ENCODE results near the gene CRYM. TPM values are rescaled to one million over a fixed set of nuclear protein-coding genes. Genes with fewer than 3 reads are reported as not detected.

Gene CRYM
- total and polyA plus RNA-seq, 10 of the 15 experiments (the other 5 are each of a cell fraction or from before 2014, with no cell fraction given) = 0.30 to 6.1 (median 3.9) TPM

DNA sequence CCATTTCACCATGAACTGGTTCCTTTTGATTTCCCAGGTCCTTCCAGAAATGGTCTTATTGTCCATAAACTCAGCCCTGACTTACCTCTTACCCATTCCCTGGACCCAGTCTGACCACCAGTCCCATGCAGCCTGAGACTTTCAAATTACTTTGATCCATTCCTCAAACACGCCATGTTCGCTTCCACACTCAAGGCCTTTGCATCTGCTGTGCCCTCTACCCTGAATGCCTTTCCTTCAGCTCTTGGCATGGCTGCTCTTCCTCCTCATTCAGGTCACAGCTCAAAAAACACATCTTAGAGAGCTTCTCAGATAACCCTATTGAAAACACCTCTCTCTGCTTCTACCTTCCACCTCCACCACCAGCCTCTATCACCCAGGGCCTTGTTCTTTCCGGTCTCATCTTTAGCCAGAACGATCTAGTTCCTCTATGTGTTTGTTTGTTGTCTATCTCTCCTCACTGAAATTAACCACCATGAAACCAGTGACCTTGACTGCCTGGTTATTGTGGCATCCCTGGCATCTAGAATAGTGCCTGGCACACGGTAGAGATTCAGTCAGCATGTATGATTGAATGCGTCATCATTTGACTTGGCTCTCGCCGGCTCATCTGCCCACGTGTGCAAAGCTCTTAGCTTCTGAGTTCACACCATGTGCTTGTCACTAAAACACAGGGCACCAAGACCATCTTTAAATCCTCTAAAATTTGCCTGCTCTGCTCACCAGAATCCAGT is 12.8 kb downstream of the CRYM start:
- no peak for FAIRE-seq

DNA sequence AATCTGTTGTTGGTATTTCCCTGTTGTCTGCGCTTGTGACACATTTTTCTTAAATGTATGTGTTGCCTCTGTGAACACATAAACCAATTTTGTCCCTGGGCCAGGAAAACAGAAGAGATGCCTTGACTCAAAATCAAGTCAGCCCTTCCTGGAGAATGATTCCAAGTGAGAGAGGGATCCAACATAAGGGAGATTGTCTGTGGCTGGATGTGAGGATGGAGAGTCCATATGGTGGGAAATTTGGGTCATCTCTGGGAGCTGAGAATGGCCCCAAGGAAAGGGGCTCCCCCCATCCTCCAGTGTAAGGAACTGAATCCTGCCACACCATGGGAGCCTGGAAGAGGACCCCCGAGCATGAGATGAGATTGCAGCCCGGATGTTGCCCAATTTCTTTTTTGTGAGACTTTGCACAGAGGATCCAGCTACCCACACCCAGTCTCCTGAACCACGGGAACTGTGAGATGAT is 13.5 kb downstream of the CRYM start:
- 79% methylated on average over 4 of the region's 4 CpGs for WGBS (ENCODE audit: insufficient coverage, insufficient replicate concordance, low lambda C conversion rate, missing lambda C conversion rate)
- Histone ChIP-seq H3K27ac (ENCODE audit: control insufficient read depth, insufficient read depth) (no peak overlapping the region), H3K36me3 (ENCODE audit: control insufficient read depth in 2 of 2, insufficient read depth in 2 of 2, low read length in 1 of 2) (no peaks in the 10 kb centered on the region), H4K20me1 (ENCODE audit: control insufficient read depth, insufficient read depth) (no peaks in the 10 kb centered on the region), H3K9ac (ENCODE audit: control insufficient read depth, insufficient read depth, low read length) (no peak overlapping the region), H3K79me2 (ENCODE audit: control insufficient read depth, insufficient read depth, low read length) (no peaks in the 10 kb centered on the region), H3K4me1 (ENCODE audit: control insufficient read depth, insufficient read depth, low read length) (peaks cover 13% of the 10 kb centered on the region), H3K9me3 (replicated peaks; ENCODE audit: control insufficient read depth, insufficient read depth, low read length) (no peaks in the 10 kb centered on the region), H3K4me3 (no peak overlapping the region), H3K27me3 (replicated peaks in 1 of 2; ENCODE audit: control insufficient read depth in 2 of 2, insufficient read depth in 2 of 2, low read length in 1 of 2) (no peaks in the 10 kb centered on the region), H2AFZ (ENCODE audit: control insufficient read depth, low read depth, low read length) (no peak overlapping the region), H3K4me2 (ENCODE audit: control insufficient read depth, insufficient read depth) (no peak overlapping the region)
- BruUV-seq (replicated peaks) = no TSS peak
- CTCF ChIA-PET = interaction anchor here (0.7 to 4.4 kb wide), 5 partner anchors 10 to 56 kb away, joined by 3 to 20 read pairs (median 5); partner anchors contain the start of gene CRYM
- FAIRE-seq = no peak
- in situ Hi-C loops (cut with MboI) = no loop called here
- no peak for DNase-seq (ENCODE audit: low read depth, low spot score)
- SMC1A ChIA-PET (ENCODE audit: uncharacterized antibody, unreplicated experiment) = interaction anchor here (1.0 to 4.4 kb wide), 2 partner anchors 9 to 10 kb away, joined by 4 to 49 read pairs; partner anchors contain the start of gene CRYM
- intact Hi-C loops (cut with micrococcal nuclease; ENCODE audit: unreplicated experiment) = no loop called here
- ATAC-seq = no peak
- RAD21 ChIA-PET (ENCODE audit: unreplicated experiment) = interaction anchor here (1.3 to 1.7 kb wide), 3 partner anchors 9 to 38 kb away, joined by 4 to 5 read pairs (median 5); no protein-coding TSS in a partner anchor
- POLR2A ChIA-PET = interaction anchor here (0.9 to 1.2 kb wide), 3 partner anchors 10 to 13 kb away, joined by 3 to 4 read pairs (median 3); no protein-coding TSS in a partner anchor
- TF ChIP-seq, protein P1, sequence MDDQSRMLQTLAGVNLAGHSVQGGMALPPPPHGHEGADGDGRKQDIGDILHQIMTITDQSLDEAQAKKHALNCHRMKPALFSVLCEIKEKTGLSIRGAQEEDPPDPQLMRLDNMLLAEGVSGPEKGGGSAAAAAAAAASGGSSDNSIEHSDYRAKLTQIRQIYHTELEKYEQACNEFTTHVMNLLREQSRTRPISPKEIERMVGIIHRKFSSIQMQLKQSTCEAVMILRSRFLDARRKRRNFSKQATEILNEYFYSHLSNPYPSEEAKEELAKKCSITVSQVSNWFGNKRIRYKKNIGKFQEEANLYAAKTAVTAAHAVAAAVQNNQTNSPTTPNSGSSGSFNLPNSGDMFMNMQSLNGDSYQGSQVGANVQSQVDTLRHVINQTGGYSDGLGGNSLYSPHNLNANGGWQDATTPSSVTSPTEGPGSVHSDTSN (IDR thresholded peaks at IDR 0.05; ENCODE audit: insufficient replicate concordance, low read depth, low read length) = no peak
- TF ChIP-seq ETV6 (conservative IDR thresholded peaks at IDR 0.05 in 1 of 2, IDR thresholded peaks at IDR 0.05 in 1 of 2; ENCODE audit: borderline replicate concordance in 1 of 2, low read depth in 1 of 2) (no peak), TAF1 (IDR thresholded peaks at IDR 0.05; ENCODE audit: borderline replicate concordance, low read depth, low read length) (no peak), EGR1 (IDR thresholded peaks at IDR 0.05; ENCODE audit: borderline replicate concordance in 1 of 2, low read depth in 2 of 2, low read length in 2 of 2) (no peak)
- TF ChIP-seq, protein P2, sequence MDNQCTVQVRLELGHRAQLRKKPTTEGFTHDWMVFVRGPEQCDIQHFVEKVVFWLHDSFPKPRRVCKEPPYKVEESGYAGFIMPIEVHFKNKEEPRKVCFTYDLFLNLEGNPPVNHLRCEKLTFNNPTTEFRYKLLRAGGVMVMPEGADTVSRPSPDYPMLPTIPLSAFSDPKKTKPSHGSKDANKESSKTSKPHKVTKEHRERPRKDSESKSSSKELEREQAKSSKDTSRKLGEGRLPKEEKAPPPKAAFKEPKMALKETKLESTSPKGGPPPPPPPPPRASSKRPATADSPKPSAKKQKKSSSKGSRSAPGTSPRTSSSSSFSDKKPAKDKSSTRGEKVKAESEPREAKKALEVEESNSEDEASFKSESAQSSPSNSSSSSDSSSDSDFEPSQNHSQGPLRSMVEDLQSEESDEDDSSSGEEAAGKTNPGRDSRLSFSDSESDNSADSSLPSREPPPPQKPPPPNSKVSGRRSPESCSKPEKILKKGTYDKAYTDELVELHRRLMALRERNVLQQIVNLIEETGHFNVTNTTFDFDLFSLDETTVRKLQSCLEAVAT (IDR thresholded peaks at IDR 0.05) = no peak

More for the DNA sequence above, 12.8 kb downstream of the CRYM start:
- Histone ChIP-seq H3K4me2 (ENCODE audit: control insufficient read depth, insufficient read depth) (no peak overlapping the region), H3K9me3 (replicated peaks; ENCODE audit: control insufficient read depth, insufficient read depth, low read length) (no peaks in the 10 kb centered on the region), H3K36me3 (ENCODE audit: control insufficient read depth in 2 of 2, insufficient read depth in 2 of 2, low read length in 1 of 2) (no peaks in the 10 kb centered on the region), H3K9ac (ENCODE audit: control insufficient read depth, insufficient read depth, low read length) (no peak overlapping the region), H3K4me1 (ENCODE audit: control insufficient read depth, insufficient read depth, low read length) (peaks cover 13% of the 10 kb centered on the region), H3K27me3 (replicated peaks in 1 of 2; ENCODE audit: control insufficient read depth in 2 of 2, insufficient read depth in 2 of 2, low read length in 1 of 2) (no peaks in the 10 kb centered on the region), H3K27ac (ENCODE audit: control insufficient read depth, insufficient read depth) (no peak overlapping the region), H3K79me2 (ENCODE audit: control insufficient read depth, insufficient read depth, low read length) (no peaks in the 10 kb centered on the region), H4K20me1 (ENCODE audit: control insufficient read depth, insufficient read depth) (no peaks in the 10 kb centered on the region), H2AFZ (ENCODE audit: control insufficient read depth, low read depth, low read length) (no peak overlapping the region), H3K4me3 (no peak overlapping the region)
- TF ChIP-seq IRF4 (IDR thresholded peaks at IDR 0.05; ENCODE audit: low read depth, low read length) (no peak), CBX5 (IDR thresholded peaks at IDR 0.05; ENCODE audit: low read depth) (no peak)
- no TSS peak for BruUV-seq (replicated peaks)
- 26% methylated on average over 9 of the region's 9 CpGs for WGBS (ENCODE audit: insufficient coverage, insufficient replicate concordance, low lambda C conversion rate, missing lambda C conversion rate)
- DNase-seq (ENCODE audit: low read depth, low spot score) = no peak
- ChIA-PET CTCF (interaction anchor here (0.6 to 4.4 kb wide), 3 partner anchors 12 to 76 kb away, joined by 3 to 20 read pairs (median 6); partner anchors contain the start of gene CRYM), RAD21 (ENCODE audit: unreplicated experiment) (interaction anchor here (1.4 kb wide), 1 partner anchor 37 kb away, joined by 4 read pairs; no protein-coding TSS in a partner anchor), POLR2A (interaction anchor here (0.9 kb wide), 1 partner anchor 12 kb away, joined by 3 read pairs; no protein-coding TSS in a partner anchor), SMC1A (ENCODE audit: uncharacterized antibody, unreplicated experiment) (interaction anchor here (0.7 to 4.4 kb wide), 2 partner anchors 10 kb away, joined by 4 to 49 read pairs; partner anchors contain the start of gene CRYM)
- intact Hi-C loops (cut with micrococcal nuclease; ENCODE audit: unreplicated experiment) (no loop called here), in situ Hi-C loops (cut with MboI) (no loop called here)
- ATAC-seq = no peak; the same call in 2 of the 3 replicates
